ENCODE measurements around the gene BDKRB2. TPM values are rescaled to one million over a fixed set of nuclear protein-coding genes. Genes with fewer than 3 reads are reported as not detected.

Gene BDKRB2
- total and polyA plus RNA-seq, 2 of the 13 experiments (the other 11 are each of a cell fraction or from before 2014, with no cell fraction given): 0.03 TPM; not detected in 1

- no peak for TF ChIP-seq NFIB (CRISPR knock-in tag; IDR thresholded peaks at IDR 0.05; ENCODE audit: borderline replicate concordance)
- no peak for TF ChIP-seq ZNF17 (CRISPR knock-in tag; IDR thresholded peaks at IDR 0.05)
- no peak for TF ChIP-seq ZNF782 (CRISPR knock-in tag; IDR thresholded peaks at IDR 0.05; ENCODE audit: borderline replicate concordance)
- no peak for TF ChIP-seq CC2D1A (CRISPR knock-in tag; IDR thresholded peaks at IDR 0.05)
- TF ChIP-seq TBP (CRISPR knock-in tag; IDR thresholded peaks at IDR 0.05): no peak
- TF ChIP-seq ZKSCAN1 (IDR thresholded peaks at IDR 0.05; ENCODE audit: low read length): no peak
These were observed 43.7 kb upstream of the BDKRB2 start (continued) for GRCh38 chr14:96160913-96161310.

GRCh38 chr14:96161636-96162035, 43.0 kb upstream of the BDKRB2 start:
- Histone ChIP-seq H3K4me2 (ENCODE audit: low read depth, low read length) (no peak overlapping the region), H3K4me3 (replicated peaks in 1 of 3; ENCODE audit: insufficient read depth in 1 of 3, low read depth in 2 of 3, low read length in 3 of 3) (no peak overlapping the region), H3K9me3 (ENCODE audit: low read length) (no peaks in the 10 kb centered on the region), H3K79me2 (ENCODE audit: insufficient read depth, low read length) (no peaks in the 10 kb centered on the region), H3K9ac (ENCODE audit: insufficient read depth, low read depth, low read length) (no peak overlapping the region), H3K27me3 (ENCODE audit: control insufficient read depth in 1 of 2, insufficient read depth in 2 of 2, low read length in 2 of 2) (no peaks in the 10 kb centered on the region), H3K4me1 (ENCODE audit: insufficient read depth, low read length) (peaks cover 16% of the 10 kb centered on the region), H2AFZ (ENCODE audit: low read length) (no peak overlapping the region), H4K20me1 (ENCODE audit: insufficient read depth, low read length) (no peaks in the 10 kb centered on the region), H3K36me3 (replicated peaks in 1 of 2; ENCODE audit: control insufficient read depth in 1 of 2, insufficient read depth in 2 of 2, low read length in 2 of 2) (no peaks in the 10 kb centered on the region), H3K27ac (ENCODE audit: extremely low read length, insufficient read depth, low read length) (no peak overlapping the region)
- intact Hi-C loops (cut with micrococcal nuclease; ENCODE audit: unreplicated experiment): no loop called here
- 33% methylated on average over 2 of the region's 2 CpGs for WGBS (ENCODE audit: low lambda C conversion rate)
- CTCF ChIA-PET (ENCODE audit: low intra/inter-chr PET ratio, low total read pairs): no interaction called here
- in situ Hi-C loops (cut with HindIII; ENCODE audit: extremely low pct_ligation_motif_present, low pct_unique_long_range_greater_than_20kb): no loop called here
- ATAC-seq (no peak), DNase-seq (ENCODE audit: low spot score) (no peak), FAIRE-seq (no peak)
- POLR2A ChIA-PET: no interaction called here
- TF ChIP-seq SRSF1 (optimal IDR thresholded peaks at IDR 0.05; ENCODE audit: low read depth, low read length) (no peak), ZNF3 (CRISPR knock-in tag; IDR thresholded peaks at IDR 0.05) (no peak)
- no TSS peak for BruUV-seq (replicated peaks)

GRCh38 chr14:96162265-96162664, 42.4 kb upstream of the BDKRB2 start:
- TF ChIP-seq ATAD3A (CRISPR knock-in tag; IDR thresholded peaks at IDR 0.05) (no peak), DNMT1 (CRISPR knock-in tag; IDR thresholded peaks at IDR 0.05) (no peak), NRL (CRISPR knock-in tag; IDR thresholded peaks at IDR 0.05; ENCODE audit: borderline replicate concordance) (no peak), HCFC1 (IDR thresholded peaks at IDR 0.05; ENCODE audit: low read depth, low read length) (no peak), KMT2A (CRISPR knock-in tag; IDR thresholded peaks at IDR 0.05) (no peak), PAXIP1 (CRISPR knock-in tag; conservative IDR thresholded peaks at IDR 0.05) (no peak), ZNF644 (CRISPR knock-in tag; IDR thresholded peaks at IDR 0.05; ENCODE audit: low read depth) (no peak)
- no TSS peak for BruUV-seq (replicated peaks)
- in situ Hi-C loops (cut with HindIII; ENCODE audit: extremely low pct_ligation_motif_present, low pct_unique_long_range_greater_than_20kb) (no loop called here), intact Hi-C loops (cut with micrococcal nuclease; ENCODE audit: unreplicated experiment) (no loop called here)
- ATAC-seq: no peak
- H3K4me3 ChIP-seq (replicated peaks in 1 of 3; ENCODE audit: insufficient read depth in 1 of 3, low read depth in 2 of 3, low read length in 3 of 3): no peak overlapping the region
- 68% methylated on average over 6 of the region's 6 CpGs for WGBS (ENCODE audit: low lambda C conversion rate)
- peaks cover 16% of the 10 kb centered on the region for H3K4me1 ChIP-seq (ENCODE audit: insufficient read depth, low read length)
- H3K27ac ChIP-seq (ENCODE audit: extremely low read length, insufficient read depth, low read length): no peak overlapping the region
- ChIA-PET CTCF (ENCODE audit: low intra/inter-chr PET ratio, low total read pairs) (no interaction called here), POLR2A (no interaction called here)
- H3K4me2 ChIP-seq (ENCODE audit: low read depth, low read length): no peak overlapping the region
- no peak overlapping the region for H3K9ac ChIP-seq (ENCODE audit: insufficient read depth, low read depth, low read length)
- no peaks in the 10 kb centered on the region for H3K36me3 ChIP-seq (replicated peaks in 1 of 2; ENCODE audit: control insufficient read depth in 1 of 2, insufficient read depth in 2 of 2, low read length in 2 of 2)
- FAIRE-seq: no peak
- no peaks in the 10 kb centered on the region for H4K20me1 ChIP-seq (ENCODE audit: insufficient read depth, low read length)
- no peak overlapping the region for H2AFZ ChIP-seq (ENCODE audit: low read length)
- H3K9me3 ChIP-seq (ENCODE audit: low read length): no peaks in the 10 kb centered on the region
- DNase-seq (ENCODE audit: low spot score): no peak
- no peaks in the 10 kb centered on the region for H3K27me3 ChIP-seq (ENCODE audit: control insufficient read depth in 1 of 2, insufficient read depth in 2 of 2, low read length in 2 of 2)
- H3K79me2 ChIP-seq (ENCODE audit: insufficient read depth, low read length): no peaks in the 10 kb centered on the region
